Measurements from ENCODE around the gene MCC.

DNA sequence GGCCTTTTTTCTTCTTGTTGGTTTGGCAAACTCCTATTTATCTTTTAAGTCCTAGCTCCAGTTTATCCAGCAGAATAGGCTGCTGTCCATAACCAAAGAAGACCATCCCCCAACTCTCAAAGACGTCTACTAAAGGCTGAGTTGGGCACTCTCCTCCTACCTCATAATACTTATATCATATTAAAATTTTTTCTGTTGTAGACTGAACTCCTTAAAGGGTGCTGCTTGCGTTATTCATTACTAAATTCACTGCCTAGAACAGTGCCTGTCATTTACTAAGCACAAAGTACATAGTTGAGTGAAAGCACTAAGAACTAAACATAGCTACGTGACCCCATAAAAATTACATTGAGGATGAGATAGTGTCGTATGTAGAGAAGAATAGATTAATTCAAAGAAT is 490.0 kb downstream of the MCC start:
- TF ChIP-seq CTCF (IDR thresholded peaks at IDR 0.05) (no peak), POLR2A (IDR thresholded peaks at IDR 0.05) (no peak)

Measured in thyroid gland (tissue), 4 donors.